PFSK-1 (cell line): ENCODE results near the gene IZUMO1.

ENCODE experiments used
- POLR2AphosphoS5 ChIP-seq: IDR thresholded peaks from 2 replicates; pipeline ENCODE4 v1.6.1; 2012; ENCODE audit warnings: low read depth, mild to moderate bottlenecking, control low read depth, low read length, moderate library complexity
- SIN3A ChIP-seq: IDR thresholded peaks from 2 replicates; pipeline ENCODE4 v1.6.1; 2012; ENCODE audit warnings: mild to moderate bottlenecking, low read length, moderate library complexity, borderline replicate concordance; ENCODE audit not compliant: insufficient read depth
- TAF1 ChIP-seq: IDR thresholded peaks from 2 replicates; pipeline ENCODE4 v1.6.1; 2012; ENCODE audit warnings: low read length, control low read depth, borderline replicate concordance; ENCODE audit not compliant: insufficient read depth

GRCh38 chr19:48714759-48715675 lies 31.7 kb downstream of the IZUMO1 start:
- TF ChIP-seq TAF1 (no peak), POLR2AphosphoS5 (no peak), SIN3A (no peak)
